GM19438 (cell line): ENCODE data around the gene PHF23.
"Not testable (repeated sequence)": the region's sequence is repeated elsewhere in the genome, so short reads cannot be mapped to it uniquely, and the experiment has no call there.

Source experiments
- ATAC-seq: cut with Tn5 transposase; IDR thresholded peaks from one replicate; pipeline ENCODE4 v1.9.1; 2021; ENCODE audit warnings: low read depth; ENCODE audit not compliant: unreplicated experiment

Gene PHF23

DNA sequence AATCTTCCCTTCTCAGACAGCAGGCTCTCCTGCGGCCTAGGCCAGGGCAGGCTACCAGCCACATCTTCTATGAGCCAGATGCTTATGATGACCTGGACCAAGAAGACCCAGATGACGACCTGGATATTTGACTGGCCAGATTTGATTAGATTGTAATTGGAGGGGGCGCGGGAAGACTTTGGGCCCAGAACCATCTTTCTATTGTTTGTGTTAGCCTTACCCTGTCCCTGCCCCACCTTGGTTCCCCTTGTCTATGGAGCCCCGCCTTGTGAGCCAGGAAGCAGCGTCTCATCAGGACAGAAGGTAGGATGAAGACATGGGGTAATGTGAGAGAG, 20.3 kb upstream of the PHF23 start:
- no peak for ATAC-seq

DNA sequence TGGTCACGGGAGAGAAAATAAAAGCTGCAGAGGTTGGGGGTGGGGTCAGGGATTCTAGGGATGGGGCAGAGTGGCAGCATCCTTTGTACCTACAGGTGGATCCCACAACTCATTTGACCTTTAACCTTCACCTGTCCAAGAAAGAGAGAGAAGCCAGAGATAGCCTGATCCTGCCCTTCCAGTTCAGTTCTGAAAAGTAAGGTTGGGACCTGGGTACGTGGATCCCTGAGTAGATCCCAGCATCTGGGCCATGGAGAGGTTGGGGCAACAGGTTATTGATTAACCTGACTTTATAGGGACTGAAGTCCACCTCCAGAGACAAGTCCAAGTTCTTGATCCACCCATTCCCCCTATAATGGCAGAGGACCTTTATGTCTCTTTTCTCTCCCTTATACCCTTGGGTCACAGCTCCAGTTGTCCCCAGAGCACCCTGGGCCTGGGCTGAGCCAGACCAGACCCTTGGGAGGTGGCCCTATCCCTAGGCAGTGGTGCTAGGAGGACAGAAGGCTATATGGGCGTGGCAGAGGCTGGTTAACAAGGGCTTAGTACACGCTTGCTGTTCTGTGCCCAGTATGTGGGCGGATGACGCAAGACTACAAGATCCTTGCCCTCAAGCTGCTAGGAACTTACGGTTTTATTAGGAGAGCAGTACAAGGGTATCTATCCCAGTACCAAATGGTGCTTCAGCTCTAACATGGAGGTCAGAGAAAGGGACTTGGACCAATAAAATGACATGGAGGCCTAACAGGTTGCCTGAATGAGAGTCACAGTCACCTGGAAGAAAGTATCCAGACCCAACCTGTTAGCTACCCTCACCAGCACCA, 19.7 kb upstream of the PHF23 start:
- ATAC-seq = no peak

DNA sequence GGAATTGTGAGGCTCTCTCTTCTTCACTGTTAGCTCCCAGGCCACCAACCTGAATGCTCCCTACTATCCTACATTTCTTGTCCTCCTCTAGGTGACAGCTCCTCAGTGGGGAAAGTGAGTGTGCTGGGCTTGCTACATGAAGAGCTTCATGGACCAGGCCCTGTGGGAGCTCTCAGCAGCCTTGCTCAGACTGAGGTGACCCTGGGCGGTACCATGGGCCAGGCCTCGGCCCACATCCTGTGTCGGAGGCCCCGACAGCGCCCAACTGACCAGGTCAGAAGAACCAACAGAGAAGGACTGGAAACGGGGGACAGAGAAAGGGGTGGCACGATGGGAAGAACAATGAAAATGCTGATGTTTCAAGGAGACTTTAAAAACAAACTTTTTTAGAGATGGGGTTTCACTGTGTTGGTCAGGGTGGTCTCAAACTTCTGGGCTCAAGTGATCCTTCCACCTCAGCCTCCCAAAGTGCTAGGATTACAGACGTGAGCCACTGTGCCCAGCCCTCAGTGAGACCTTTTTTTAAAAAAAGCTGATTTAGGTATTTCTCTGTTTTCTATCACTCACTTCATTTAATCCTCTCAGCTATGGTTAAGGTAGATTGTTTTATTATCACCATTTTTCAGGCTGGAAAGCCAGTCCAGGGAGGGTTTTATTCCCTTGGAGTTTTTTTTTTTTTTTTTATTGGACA, 17.7 kb upstream of the PHF23 start:
- no peak for ATAC-seq

DNA sequence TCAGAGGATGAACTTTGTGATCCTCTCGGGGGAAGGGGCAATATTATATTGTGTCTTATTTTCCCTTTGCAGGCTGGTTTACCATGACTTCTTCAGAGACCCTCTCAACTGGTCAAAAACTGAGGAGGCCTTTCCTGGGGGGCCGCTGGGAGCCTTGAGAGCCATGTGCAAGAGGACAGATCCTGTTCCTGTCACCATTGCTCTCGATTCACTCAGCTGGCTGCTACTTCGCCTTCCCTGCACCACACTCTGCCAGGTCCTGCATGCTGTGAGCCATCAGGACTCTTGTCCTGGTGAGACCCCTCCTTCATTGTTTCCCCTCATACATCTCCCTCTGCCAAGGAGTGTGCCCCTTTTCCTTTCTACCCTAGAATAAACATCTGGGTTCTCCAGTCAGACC, 15.3 kb upstream of the PHF23 start:
- no peak for ATAC-seq

DNA sequence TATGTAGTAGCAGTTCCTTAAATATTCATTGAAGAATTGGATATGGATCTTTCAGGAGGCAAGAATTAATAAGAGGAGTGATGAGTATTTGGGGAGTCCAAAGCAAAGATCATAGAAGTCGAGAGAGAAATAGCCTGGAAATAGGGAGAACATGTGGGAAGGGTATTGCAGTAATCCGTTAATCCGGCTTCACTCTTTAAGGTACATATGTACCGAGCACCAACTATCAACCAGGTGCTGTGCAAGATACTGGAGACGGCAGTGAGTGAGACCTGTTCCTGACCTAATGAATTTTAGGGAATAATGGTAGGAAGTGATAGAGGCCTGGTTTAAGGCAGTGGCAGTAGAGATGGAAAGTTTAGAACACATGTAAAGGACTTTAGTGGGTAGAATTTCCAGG, 13.8 kb upstream of the PHF23 start:
- ATAC-seq = no peak

DNA sequence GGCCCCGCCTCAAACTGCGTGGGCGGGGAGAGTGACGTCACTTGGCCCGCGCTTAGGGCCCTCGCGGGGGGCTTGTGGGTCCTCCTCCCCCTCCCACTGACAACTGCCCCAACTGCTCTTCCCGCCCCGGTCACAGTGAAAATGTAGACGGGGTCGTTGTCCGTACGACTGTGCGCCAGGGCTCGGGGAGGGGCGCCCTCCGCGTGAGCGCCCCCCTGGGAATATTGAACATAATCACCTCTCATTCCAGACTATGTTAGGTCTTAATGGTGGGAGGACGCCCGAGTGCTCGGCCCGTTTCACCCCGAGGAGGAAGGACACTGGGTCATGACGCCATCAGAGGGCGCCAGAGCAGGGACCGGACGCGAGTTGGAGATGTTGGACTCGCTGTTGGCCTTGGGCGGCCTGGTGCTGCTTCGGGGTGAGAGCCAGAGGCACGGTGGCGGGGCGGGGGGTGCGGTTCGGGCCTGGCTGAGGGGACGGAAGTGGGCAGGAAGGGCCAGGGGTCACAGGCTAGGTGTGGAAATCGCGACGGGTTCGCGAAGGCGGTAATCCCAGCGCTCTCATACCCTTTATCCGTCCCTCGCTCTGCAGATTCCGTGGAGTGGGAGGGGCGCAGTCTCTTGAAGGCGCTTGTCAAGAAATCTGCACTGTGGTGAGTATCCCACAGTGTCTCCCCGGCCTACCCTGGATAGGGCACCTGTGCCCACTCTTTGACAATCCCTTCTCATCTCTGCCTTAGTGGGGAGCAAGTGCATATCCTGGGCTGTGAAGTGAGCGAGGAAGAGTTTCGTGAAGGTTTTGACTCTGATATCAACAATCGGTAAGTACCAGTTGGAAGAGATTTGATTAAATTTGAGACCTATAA, 13.2 kb upstream of the PHF23 start, which contains the start of gene ELP5:
Gene ELP5, plus strand, starts transcription at position 40 of the 868 bp plus-strand sequence. Its CDS starts 336 bp downstream, at position 376.
- ATAC-seq = peak; percentile 47

DNA sequence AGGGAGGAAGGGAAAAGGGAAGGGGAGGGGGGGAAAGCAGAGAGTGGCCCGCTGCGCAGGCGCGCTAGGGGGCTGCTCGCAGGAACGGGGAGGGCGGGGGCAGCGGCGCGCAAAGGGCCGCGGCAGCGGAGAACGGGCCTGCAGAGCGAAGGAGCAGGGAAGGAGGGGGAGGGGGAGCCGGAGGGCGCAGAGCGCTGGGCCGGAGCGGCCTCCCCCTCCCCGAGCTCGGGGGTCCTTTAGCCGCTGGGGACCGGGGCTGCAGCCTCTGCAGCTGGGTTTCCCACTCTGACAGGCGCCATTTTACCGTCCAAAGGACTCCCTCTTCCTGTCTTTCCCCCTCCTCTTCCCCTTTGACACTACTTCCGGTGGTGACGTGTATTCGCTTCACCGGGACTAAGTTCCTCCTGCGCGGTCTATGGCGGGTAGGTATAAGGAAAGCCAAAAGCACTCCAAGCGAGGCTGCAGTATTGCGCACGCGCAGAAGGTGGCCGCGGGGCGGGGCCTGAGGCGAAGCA, 12.5 kb upstream of the PHF23 start, which contains the start of gene CTDNEP1:
Gene CTDNEP1, minus strand, starts transcription at position 74 of the 515 bp plus-strand sequence. CDS start 438 bp downstream, outside the sequence.
- ATAC-seq = peak; percentile 75

DNA sequence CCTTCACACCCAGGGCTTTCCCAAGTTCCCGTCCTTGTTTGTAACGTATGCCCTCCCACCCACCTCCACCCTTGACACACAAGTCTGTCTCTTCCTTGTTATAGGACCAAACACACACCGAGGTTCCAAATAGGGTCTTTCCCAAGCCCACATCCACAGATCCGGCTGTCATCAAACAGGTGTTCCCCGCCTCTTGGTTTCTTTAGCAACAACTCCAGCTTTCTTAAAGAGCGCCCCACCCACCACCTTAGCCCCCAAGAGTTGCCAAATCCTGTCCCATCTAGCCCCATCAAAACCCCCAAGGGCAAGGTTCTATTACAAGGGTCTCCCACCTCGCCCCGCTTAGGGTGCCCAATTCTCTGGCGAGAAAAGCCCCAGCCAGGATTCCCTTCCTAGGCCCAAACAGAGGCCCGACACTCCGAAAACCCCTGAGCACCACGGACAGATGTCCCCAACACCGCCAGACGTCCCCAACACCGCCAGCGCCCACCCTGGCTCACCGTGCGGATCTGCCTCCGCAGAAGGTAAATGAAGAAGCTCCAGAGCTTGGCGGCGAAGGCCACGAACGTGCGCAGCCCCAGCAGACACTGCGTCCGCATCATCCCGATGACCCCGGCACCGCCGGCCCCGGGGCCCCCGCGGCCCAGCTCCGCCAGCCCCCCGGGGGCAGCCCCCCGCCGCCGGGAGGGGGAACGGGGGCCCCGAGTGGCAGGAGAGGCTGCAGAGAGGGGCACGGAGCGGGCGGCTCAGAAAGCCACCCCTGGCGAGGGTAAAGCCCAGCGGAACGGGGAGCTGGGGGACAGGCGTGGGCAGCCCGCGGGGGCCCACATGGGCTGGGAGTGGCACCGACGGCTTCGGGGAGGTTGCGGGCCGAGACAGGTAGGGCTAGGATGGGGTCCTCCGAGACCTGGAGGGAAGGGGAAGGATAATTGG, 11.7 kb upstream of the PHF23 start:
- no peak for ATAC-seq

DNA sequence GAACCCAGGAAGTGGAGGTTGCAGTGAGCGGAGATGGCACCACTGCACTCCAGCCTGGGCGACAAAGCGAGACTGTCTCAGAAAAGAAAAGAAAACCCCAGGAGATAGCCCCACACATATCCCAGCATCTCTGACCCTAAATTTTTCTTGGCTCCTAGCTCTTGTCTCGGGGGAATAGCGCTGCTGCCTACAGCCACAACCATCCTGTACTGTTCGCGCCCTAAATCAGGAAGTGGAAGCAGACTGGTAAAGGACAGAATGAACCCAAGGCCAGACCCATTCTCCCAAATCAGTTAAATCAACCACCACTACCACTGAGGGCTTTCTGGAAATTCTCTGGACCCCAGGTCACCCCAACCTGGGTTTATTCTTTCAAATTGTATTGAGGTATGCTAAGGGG, 10.6 kb upstream of the PHF23 start:
- no peak for ATAC-seq

DNA sequence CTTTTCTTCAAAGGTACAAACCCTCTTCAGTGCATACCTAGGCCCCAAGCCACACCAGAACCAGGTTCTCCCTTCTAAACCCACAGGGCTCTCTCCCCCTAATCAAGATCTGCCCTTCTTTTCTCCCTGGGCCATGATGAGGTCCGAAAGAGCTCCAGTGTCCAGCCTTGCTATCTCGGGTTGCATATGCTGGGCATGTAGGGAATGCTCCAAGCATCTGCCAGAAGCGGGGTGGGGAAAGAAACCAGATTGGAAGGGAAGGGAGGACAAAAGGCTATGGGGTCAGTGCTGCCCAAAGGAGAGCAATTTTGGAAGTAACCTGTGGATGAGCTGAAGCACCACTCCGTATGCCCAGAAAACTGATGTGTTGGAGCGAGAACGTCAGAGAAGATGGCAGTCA, 10.0 kb upstream of the PHF23 start:
- no peak for ATAC-seq

DNA sequence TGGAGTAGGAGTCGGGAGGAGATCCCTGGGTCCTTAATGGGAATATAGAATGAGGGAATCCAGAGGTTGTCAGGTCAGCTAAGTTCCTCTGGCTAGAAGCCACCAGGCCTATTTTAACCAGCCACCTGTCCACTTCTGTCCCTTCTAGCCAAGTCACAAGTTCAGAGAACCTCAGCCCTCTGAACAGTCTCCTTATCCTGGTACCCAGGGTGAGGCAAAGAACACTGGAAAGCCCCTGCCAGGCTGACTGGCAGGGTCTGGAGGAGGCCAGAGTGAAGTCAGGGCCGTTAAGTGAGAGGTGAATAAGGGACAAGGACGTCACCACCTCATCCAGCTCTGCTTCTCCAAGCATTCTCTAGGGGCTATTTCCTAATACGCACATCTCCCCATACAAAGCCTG, 9.5 kb upstream of the PHF23 start:
- no peak for ATAC-seq

DNA sequence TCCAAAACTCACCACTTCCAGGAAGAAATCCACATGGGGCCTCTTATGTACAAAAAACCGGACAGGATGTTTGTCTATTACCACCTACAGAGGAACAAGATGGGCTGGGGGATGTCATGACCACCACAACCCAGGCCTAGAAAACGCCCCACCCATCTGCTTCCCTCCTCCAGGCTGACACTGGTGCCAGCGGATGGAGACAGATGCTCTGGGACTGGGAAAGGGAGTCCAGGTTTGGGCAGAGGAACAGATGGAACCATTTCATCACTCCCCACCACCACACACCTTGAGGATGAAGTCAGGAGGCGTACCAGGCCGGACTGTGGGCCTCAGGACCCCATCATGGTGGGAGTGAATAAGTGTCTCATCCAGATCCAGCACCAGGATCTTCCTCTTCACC, 7.5 kb upstream of the PHF23 start:
- no peak for ATAC-seq

DNA sequence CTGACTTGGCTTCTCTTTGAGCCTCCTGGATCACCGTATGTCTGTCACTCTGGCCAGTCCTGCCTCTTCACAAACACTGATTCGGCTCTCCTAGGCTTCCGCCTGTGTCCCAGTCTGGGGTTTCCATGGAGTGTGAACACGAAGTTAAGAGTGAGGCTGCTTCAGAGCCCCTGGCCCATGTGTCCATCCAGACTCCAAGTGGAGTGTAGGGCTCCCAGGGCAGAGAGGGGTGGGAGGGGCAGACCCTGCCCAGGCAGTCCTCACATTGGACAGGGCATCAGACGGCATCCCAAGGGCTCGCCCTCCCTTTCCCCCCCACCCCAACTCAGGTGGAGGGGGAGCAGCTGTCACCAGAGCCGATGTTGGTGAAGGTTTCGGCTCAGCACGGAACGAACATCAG, 4.6 kb upstream of the PHF23 start:
- not testable (repeated sequence) for ATAC-seq

DNA sequence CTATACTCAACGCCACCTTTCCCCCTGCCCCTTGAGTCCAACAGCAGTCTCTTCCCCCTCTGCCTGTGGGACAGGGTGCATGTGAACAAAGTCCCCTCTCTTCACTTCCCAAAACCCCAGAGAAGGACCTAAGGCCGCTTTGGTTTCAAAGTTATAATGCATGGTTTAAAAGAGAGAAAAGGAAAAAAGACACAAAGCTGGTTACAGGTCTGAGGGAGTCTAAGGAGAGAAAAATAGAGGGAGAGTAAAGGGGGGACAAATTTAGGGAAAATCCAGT, 4.1 kb upstream of the PHF23 start:
- ATAC-seq = no peak

DNA sequence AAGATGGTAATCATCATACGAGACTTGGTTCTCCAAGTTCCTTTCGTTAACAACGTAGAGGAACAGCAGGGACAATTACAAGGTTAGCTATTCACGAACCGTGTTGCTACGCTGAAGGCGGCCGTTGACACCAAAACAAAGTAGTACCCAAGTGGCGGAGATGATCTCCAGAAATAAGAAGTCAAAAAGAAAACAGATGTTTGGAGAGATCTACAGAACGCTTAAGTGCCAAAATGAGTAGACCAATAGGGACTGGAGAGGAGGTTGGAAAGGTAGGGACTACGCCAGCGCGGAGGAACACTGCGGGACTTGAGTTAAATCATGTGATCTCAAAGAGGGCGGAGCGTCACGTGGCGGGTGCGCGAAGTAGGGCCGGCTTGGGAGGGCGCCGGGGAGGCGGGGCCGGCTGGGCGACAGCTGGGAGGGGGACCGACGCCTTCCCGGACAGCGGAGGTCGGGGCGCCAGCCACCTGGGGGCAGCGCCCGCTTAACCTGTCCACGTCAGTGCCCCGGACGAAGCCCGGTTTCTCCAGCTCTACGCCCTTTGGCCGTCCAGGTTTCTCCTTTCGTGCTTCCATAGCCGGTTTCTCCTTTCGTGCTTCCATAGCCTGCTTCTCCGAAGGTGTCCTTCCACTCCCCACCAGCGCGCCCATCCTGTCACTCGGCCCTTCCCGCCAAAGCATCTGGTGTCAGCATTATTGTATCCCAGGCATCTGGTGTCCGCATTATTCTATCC, 3.6 kb upstream of the PHF23 start:
- ATAC-seq = peak; percentile 32

DNA sequence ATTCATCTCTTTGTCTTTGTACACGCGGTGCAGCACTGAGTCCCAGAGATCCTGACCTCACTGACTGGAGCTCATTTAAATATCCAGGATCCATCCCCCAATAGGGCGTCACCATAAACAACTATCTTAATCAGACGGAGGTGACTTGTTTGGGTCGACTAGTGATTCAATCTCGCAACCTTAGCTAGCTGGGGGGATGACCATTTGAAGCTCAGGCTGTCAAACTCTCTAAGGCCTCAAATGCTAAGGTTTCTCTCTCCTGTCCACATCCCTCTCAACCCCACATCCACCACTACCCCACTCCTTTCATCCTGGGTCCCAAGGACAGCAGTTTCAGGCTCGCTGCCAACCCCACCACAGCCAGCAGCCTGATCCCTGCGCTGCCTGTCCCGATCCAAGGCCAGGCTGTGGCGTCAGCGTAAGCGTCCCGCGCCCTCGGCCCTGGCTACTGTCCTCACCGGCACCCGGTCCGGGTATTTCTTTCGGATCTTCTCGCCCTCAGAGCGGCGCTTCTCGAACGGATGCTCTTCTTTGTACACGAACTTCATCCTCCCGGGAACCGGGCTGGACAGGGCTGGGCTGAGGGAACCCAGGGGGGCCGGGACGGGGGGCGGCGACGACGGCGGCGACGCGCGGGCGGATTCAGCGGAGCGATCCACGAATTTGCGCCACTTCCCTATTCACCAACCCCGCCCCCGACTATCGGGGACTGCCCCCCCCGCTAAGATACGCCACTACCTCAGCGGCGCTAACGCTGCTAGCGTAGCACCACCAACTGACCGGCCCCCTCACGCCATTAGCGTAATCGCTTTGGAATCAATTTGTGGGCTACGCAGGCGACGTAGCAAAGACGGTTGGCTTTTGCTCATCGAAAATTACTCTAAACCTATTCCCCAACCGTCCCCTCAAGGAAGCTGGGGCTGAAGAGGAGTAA, 2.8 kb upstream of the PHF23 start, which contains the start of gene GABARAP:
Gene GABARAP, minus strand, starts transcription at position 667 of the 934 bp plus-strand sequence. Its CDS starts 119 bp downstream, at position 548.
- peak; percentile 24 for ATAC-seq

DNA sequence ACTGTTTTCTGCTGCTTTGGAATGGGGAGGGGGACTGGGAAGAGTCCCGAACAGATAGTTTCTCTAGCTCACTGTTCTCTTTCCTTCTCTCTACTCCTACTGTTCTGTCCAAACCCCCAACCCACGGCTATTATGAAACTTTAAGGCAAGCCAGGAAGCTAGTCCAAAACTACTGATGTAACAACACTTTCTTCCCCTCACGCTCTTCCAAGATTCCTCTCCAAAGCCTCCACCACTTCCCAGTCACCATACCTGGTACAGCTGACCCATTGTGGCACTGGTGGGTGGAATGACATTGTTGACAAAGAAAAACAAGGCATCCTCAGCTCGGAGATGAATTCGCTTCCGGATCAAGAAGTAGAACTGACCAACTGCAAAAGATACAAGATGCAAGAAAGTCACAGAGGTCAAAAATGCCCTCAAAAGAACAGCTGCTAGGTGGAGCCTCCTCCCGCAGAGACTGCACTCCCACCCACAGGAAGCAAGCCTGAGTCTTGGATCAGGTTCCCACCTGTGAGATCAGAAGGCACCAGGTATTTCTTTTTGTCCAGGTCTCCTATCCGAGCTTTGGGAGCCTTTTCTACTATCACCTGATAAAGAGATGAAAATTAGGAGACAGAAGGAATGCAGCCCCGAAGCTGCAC, 2.0 kb upstream of the PHF23 start:
- no peak for ATAC-seq

DNA sequence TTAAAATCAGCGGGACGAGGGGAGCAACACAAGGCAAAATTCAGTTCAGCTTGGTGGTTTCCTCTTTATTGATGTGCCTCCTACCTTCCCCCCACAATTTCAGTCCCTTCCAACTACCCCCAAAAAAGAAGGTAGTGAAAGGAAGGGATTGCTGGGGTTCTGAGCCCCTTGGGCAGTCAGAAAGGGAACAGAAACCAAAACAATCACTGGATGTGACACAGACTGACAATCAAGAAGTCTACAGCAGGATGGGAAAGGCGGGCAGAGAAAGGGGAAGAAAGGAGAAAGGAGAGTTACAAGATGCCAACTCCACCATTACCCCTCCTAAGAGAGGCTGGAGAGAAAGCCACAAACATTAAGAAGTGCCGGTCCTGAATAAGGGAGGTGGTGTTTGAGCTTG, 1.1 kb upstream of the PHF23 start:
- no peak for ATAC-seq
